GM12878 (cell line): Measurements from ENCODE around the gene AGBL3. TPM values are rescaled to one million over a fixed set of nuclear protein-coding genes. Genes with fewer than 3 reads are reported as not detected.

Source experiments
- ATAC-seq: fragments of 200-7000 bp; cut with Tn5 transposase; 3 replicates; pipeline ENCODE4 v1.9.1; 2020; ENCODE audit warnings: mild to moderate bottlenecking, moderate library complexity
- BruUV-seq: library from RNA; stranded (reverse); fragments of 400-500 nt; replicated peaks from 2 replicates; lab custom pipeline; 2021; lab: Mats Ljungman, UMichigan
- CTCF ChIA-PET: fragments of 300-600 bp; sonication (Branson Sonifier 250); formaldehyde crosslinking; extraction: SDS; loops from one replicate; lab custom pipeline; 2021; ENCODE audit warnings: inconsistent platforms; lab: Yijun Ruan, JAX
- POLR2A ChIA-PET: fragments of 350-600 bp; formaldehyde crosslinking; extraction: SDS; loops from one replicate; lab custom pipeline; 2021; ENCODE audit warnings: inconsistent platforms; lab: Charles Lee
- RAD21 ChIA-PET: fragments of 300-600 bp; sonication (Branson Sonifier 250); formaldehyde crosslinking; loops from one replicate; lab custom pipeline; 2023; ENCODE audit warnings: antibody characterized with exemption; ENCODE audit not compliant: unreplicated experiment; lab: Charles Lee
- SMC1A ChIA-PET: fragments of 300-600 bp; sonication (Branson Sonifier 250); formaldehyde crosslinking; loops from one replicate; lab custom pipeline; 2023; ENCODE audit not compliant: unreplicated experiment, uncharacterized antibody; lab: Charles Lee
- DNase-seq: peaks from one replicate; pipeline ENCODE4 v3.0.0-alpha.2; 2011; ENCODE audit warnings: low read depth, low spot score
- FAIRE-seq: peaks from 3 replicates; lab custom pipeline; 2011; peaks lifted over from hg19 to GRCh38; lab: Jason Lieb, UNC
- H2AFZ ChIP-seq: 2 replicates; pipeline ENCODE4 v1.6.0; 2011; ENCODE audit warnings: low read depth, low read length, control low read depth; ENCODE audit not compliant: control insufficient read depth
- H3K27ac ChIP-seq: 2 replicates; pipeline ENCODE4 v1.5.1; 2011; ENCODE audit warnings: control low read depth; ENCODE audit not compliant: control insufficient read depth, insufficient read depth
- H3K27me3 ChIP-seq, 2 experiments: replicated peaks in 1 of 2; 2 replicates each; pipeline versions ENCODE4 v1.6.0 to v1.6.1; 2011; ENCODE audit warnings: low read length in 1 of 2; ENCODE audit not compliant: control insufficient read depth in 2 of 2, insufficient read depth in 2 of 2
- H3K36me3 ChIP-seq, 2 experiments: 2 replicates each; pipeline ENCODE4 v1.5.1; 2011; ENCODE audit warnings: low read length in 1 of 2; ENCODE audit not compliant: control insufficient read depth in 2 of 2, insufficient read depth in 2 of 2
- H3K4me1 ChIP-seq: 2 replicates; pipeline ENCODE4 v1.6.1; 2011; ENCODE audit warnings: mild to moderate bottlenecking, low read length, moderate library complexity, mixed read lengths; ENCODE audit not compliant: control insufficient read depth, insufficient read depth
- H3K4me2 ChIP-seq: 2 replicates; pipeline ENCODE4 v1.6.0; 2011; ENCODE audit warnings: control low read depth; ENCODE audit not compliant: control insufficient read depth, insufficient read depth
- H3K4me3 ChIP-seq: fragments of 200-600 bp; sonication (generic); 2 replicates; pipeline ENCODE4 v1.5.1; 2016
- H3K79me2 ChIP-seq: 2 replicates; pipeline ENCODE4 v1.6.0; 2011; ENCODE audit warnings: low read length; ENCODE audit not compliant: control insufficient read depth, insufficient read depth
- H3K9ac ChIP-seq: 2 replicates; pipeline ENCODE4 v1.8.0; 2011; ENCODE audit warnings: low read length, control low read depth, mixed read lengths; ENCODE audit not compliant: control insufficient read depth, insufficient read depth
- H3K9me3 ChIP-seq: replicated peaks from 3 replicates; pipeline ENCODE4 v1.5.1; 2011; ENCODE audit warnings: mild to moderate bottlenecking, low read length; ENCODE audit not compliant: control insufficient read depth, insufficient read depth
- H4K20me1 ChIP-seq: 2 replicates; pipeline ENCODE4 v1.6.0; 2011; ENCODE audit not compliant: control insufficient read depth, insufficient read depth
- BACH1 ChIP-seq: fragments of 450-650 bp; IDR thresholded peaks from 2 replicates; pipeline ENCODE4 v1.6.1; 2017; ENCODE audit warnings: mild to moderate bottlenecking, borderline replicate concordance
- CBFB ChIP-seq: IDR thresholded peaks from 2 replicates; pipeline ENCODE4 v1.6.1; 2016; ENCODE audit warnings: antibody characterized with exemption, low read depth
- CBX5 ChIP-seq: sonication (generic); IDR thresholded peaks from 2 replicates; pipeline ENCODE4 v1.6.1; 2016; ENCODE audit warnings: low read depth, moderate library complexity, mild to moderate bottlenecking, inconsistent platforms
- CEBPB ChIP-seq, 2 experiments: fragments of 150-350 bp in 1 of 2; IDR thresholded peaks; 2 replicates each; pipeline ENCODE4 v1.6.1; 2012 to 2014; ENCODE audit warnings: low read depth in 2 of 2, low read length in 2 of 2, borderline replicate concordance in 1 of 2, inconsistent platforms in 1 of 2
- DPF2 ChIP-seq: fragments of 450-650 bp; IDR thresholded peaks from 2 replicates; pipeline ENCODE4 v1.6.1; 2017; ENCODE audit warnings: mild to moderate bottlenecking
- IKZF1 ChIP-seq: fragments of 450-650 bp; conservative IDR thresholded peaks from 2 replicates; pipeline ENCODE4 v1.6.1; 2017; ENCODE audit warnings: antibody characterized with exemption, mild to moderate bottlenecking
- MEF2B ChIP-seq: fragments of 450-650 bp; IDR thresholded peaks from 2 replicates; pipeline ENCODE4 v1.6.1; 2018; ENCODE audit warnings: mild to moderate bottlenecking, moderate library complexity; ENCODE audit not compliant: partially characterized antibody, poor library complexity, severe bottlenecking
- MTA2 ChIP-seq: fragments of 450-650 bp; IDR thresholded peaks from 2 replicates; pipeline ENCODE4 v1.6.1; 2016; ENCODE audit warnings: low read depth, mild to moderate bottlenecking, moderate library complexity
- NR2F1 ChIP-seq: fragments of 450-650 bp; conservative IDR thresholded peaks from 2 replicates; pipeline ENCODE4 v1.6.1; 2017; ENCODE audit warnings: mild to moderate bottlenecking
- SIN3A ChIP-seq: IDR thresholded peaks from 2 replicates; pipeline ENCODE4 v1.6.1; 2012; ENCODE audit warnings: low read depth, low read length, improper control_type of control experiment
- TBL1XR1 ChIP-seq: IDR thresholded peaks from 2 replicates; pipeline ENCODE4 v1.6.1; 2012; ENCODE audit warnings: low read depth, low read length, improper control_type of control experiment
- ZSCAN29 ChIP-seq: fragments of 450-650 bp; IDR thresholded peaks from 2 replicates; pipeline ENCODE4 v1.6.1; 2017; ENCODE audit warnings: mild to moderate bottlenecking, moderate library complexity
- WGBS: methylation state at CpG from one replicate; pipeline ENCODE4 v1.1.6; 2016; ENCODE audit warnings: low lambda C conversion rate; ENCODE audit not compliant: insufficient replicate concordance, insufficient coverage; ENCODE audit errors: missing lambda C conversion rate; 5-methylcytosine and 5-hydroxymethylcytosine counted together
- in situ Hi-C: fragments of 300-500 bp; cut with MboI; formaldehyde crosslinking; loops from 9 replicates; pipeline ENCODE4 v1.14.3; 2018; ENCODE audit warnings: mixed read lengths
- intact Hi-C: fragments of 100-400 bp; cut with micrococcal nuclease; formaldehyde crosslinking; loops from one replicate; pipeline ENCODE4 v1.14.2; 2022; ENCODE audit not compliant: unreplicated experiment
- polyA plus RNA-seq, 11 experiments: library from polyadenylated mRNA; depleted of rRNA in 4 of 11; unstranded in 6 of 11; stranded (reverse) in 5 of 11; fragments of >200 nt; fragmentation: Nextera tagmentation in 4 of 11; fragmentation: Illumina TruSeq in 1 of 11; extraction: Ambion mirVana in 4 of 11; extraction: Trizol in 1 of 11; gene quantifications; 1 replicate in 1 of 11; 2 replicates in 10 of 11; pipeline versions ENCODE4 v1.2.1 to v1.2.3, GENCODE V29; 2011 to 2016; ENCODE audit warnings: inconsistent platforms in 2 of 11, missing spikeins in 2 of 11, low read depth in 1 of 11
- total RNA-seq, 4 experiments: library from RNA; depleted of rRNA in 3 of 4; stranded (reverse); fragments of >200 nt in 3 of 4; fragmentation: Illumina TruSeq in 1 of 4; extraction: Trizol in 1 of 4; gene quantifications; 2 replicates each; pipeline versions ENCODE4 v1.2.1 to v1.2.3, GENCODE V29; 2013 to 2021
- TF ChIP-seq, protein P1 (sequence below): fragments of 450-650 bp; IDR thresholded peaks from 2 replicates; pipeline ENCODE4 v1.6.1; 2017; ENCODE audit warnings: mild to moderate bottlenecking, moderate library complexity
- TF ChIP-seq, protein P2 (sequence below): fragments of 450-650 bp; conservative IDR thresholded peaks from 2 replicates; pipeline ENCODE4 v1.6.1; 2017; ENCODE audit warnings: mild to moderate bottlenecking, moderate library complexity
- TF ChIP-seq, protein P3 (sequence below): IDR thresholded peaks from 2 replicates; pipeline ENCODE4 v1.6.1; 2011; ENCODE audit warnings: borderline replicate concordance, low read depth, mild to moderate bottlenecking, moderate library complexity, low read length; ENCODE audit not compliant: insufficient read depth, poor library complexity, severe bottlenecking

Gene AGBL3
- total and polyA plus RNA-seq, 10 of the 15 experiments (the other 5 are each of a cell fraction or from before 2014, with no cell fraction given): 0.82 to 12.4 (median 3.7) TPM

DNA sequence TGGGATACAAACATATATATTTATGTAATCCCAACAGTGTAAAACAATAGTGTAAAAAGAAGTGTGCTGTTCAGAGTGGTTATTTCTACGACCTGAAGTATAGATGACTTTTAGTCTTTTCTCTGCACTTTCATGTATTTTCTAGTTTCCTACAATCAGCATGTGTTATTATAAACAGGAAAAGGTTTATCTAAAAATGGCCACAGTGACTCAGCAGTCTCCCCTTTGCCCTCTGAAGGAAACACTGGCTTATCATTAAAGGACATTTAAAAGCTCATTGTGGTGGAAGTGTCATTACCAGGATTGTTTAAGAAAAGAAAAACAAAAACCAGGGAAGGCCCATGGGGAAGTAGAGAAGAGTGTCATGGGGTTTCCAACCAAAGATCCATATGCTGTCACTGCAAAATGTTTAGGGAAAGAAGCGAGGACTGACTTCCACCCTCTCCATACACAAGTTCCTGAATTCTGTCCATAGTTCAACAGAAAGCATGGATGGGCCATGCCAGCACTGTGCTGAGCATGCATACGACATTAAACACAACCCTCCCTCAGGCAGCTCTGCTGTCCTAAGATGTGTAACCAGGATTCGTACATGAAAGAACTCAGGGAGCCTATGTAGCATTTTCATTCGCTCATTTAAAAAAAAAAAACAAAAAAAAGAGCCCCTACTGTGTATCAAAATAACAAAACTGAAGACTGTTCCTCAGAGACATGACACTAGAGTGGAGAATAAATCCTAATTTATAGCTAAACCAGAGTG lies 174.0 kb downstream of the AGBL3 start:
- in situ Hi-C loops: loop anchor here (10.0 kb wide), 1 partner anchor 515 kb away; the partner anchor contains the start of gene BPGM
- Histone ChIP-seq H3K4me1 (peaks cover 32% of the 10 kb centered on the region), H3K79me2 (peaks cover 37% of the 10 kb centered on the region), H2AFZ (peak overlapping the region; percentile 32; the same call in 1 of the 2 replicates), H3K9ac (peak overlapping the region; percentile 64), H3K27ac (peak overlapping the region; percentile 84), H3K27me3 (no peaks in the 10 kb centered on the region), H3K36me3 (peaks cover 18 to 24% of the 10 kb centered on the region in 2 experiments; a peak in 3 of 4 replicates), H3K9me3 (peaks cover 32% of the 10 kb centered on the region), H3K4me2 (peak overlapping the region; percentile 64), H3K4me3 (no peak overlapping the region; the same call in 1 of the 2 replicates), H4K20me1 (no peaks in the 10 kb centered on the region)
- no peak for DNase-seq
- intact Hi-C loops: no loop called here
- SMC1A ChIA-PET: interaction anchor here (0.6 to 7.0 kb wide), 16 partner anchors 10 to 513 kb away, joined by 3 to 108 read pairs (median 4); partner anchors contain the start of genes AGBL3, CYREN and TMEM140
- POLR2A ChIA-PET: interaction anchor here (0.7 to 15.9 kb wide), 8 partner anchors 10 to 173 kb away, joined by 3 to 169 read pairs (median 6); partner anchors contain the start of genes AGBL3, CYREN and TMEM140
- CTCF ChIA-PET: interaction anchor here (0.5 to 4.4 kb wide), 16 partner anchors 9 to 702 kb away, joined by 3 to 28 read pairs (median 4); partner anchors contain the start of genes AGBL3 and TMEM140
- RAD21 ChIA-PET: interaction anchor here (0.7 to 9.0 kb wide), 16 partner anchors 9 to 524 kb away, joined by 3 to 84 read pairs (median 4); partner anchors contain the start of genes AGBL3, CYREN and TMEM140
- peak; percentile 59 for ATAC-seq
- no TSS peak for BruUV-seq
- 21% methylated on average over 5 of the region's 5 CpGs for WGBS
- peak; percentile 54 for FAIRE-seq
- TF ChIP-seq ZSCAN29: no peak
- TF ChIP-seq CBX5: no peak
- peak; percentile 53 for TF ChIP-seq IKZF1
- TF ChIP-seq MEF2B: peak; percentile 67
- TF ChIP-seq CBFB: no peak
- TF ChIP-seq, protein P1, sequence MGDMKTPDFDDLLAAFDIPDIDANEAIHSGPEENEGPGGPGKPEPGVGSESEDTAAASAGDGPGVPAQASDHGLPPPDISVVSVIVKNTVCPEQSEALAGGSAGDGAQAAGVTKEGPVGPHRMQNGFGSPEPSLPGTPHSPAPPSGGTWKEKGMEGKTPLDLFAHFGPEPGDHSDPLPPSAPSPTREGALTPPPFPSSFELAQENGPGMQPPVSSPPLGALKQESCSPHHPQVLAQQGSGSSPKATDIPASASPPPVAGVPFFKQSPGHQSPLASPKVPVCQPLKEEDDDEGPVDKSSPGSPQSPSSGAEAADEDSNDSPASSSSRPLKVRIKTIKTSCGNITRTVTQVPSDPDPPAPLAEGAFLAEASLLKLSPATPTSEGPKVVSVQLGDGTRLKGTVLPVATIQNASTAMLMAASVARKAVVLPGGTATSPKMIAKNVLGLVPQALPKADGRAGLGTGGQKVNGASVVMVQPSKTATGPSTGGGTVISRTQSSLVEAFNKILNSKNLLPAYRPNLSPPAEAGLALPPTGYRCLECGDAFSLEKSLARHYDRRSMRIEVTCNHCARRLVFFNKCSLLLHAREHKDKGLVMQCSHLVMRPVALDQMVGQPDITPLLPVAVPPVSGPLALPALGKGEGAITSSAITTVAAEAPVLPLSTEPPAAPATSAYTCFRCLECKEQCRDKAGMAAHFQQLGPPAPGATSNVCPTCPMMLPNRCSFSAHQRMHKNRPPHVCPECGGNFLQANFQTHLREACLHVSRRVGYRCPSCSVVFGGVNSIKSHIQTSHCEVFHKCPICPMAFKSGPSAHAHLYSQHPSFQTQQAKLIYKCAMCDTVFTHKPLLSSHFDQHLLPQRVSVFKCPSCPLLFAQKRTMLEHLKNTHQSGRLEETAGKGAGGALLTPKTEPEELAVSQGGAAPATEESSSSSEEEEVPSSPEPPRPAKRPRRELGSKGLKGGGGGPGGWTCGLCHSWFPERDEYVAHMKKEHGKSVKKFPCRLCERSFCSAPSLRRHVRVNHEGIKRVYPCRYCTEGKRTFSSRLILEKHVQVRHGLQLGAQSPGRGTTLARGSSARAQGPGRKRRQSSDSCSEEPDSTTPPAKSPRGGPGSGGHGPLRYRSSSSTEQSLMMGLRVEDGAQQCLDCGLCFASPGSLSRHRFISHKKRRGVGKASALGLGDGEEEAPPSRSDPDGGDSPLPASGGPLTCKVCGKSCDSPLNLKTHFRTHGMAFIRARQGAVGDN: peak; percentile 59; the same call in 1 of the 2 replicates
- TF ChIP-seq, protein P2, sequence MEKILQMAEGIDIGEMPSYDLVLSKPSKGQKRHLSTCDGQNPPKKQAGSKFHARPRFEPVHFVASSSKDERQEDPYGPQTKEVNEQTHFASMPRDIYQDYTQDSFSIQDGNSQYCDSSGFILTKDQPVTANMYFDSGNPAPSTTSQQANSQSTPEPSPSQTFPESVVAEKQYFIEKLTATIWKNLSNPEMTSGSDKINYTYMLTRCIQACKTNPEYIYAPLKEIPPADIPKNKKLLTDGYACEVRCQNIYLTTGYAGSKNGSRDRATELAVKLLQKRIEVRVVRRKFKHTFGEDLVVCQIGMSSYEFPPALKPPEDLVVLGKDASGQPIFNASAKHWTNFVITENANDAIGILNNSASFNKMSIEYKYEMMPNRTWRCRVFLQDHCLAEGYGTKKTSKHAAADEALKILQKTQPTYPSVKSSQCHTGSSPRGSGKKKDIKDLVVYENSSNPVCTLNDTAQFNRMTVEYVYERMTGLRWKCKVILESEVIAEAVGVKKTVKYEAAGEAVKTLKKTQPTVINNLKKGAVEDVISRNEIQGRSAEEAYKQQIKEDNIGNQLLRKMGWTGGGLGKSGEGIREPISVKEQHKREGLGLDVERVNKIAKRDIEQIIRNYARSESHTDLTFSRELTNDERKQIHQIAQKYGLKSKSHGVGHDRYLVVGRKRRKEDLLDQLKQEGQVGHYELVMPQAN: 0 out of 2 replicates have a peak, but pooled peaks have one; percentile 51
- TF ChIP-seq NR2F1: peak; percentile 85
- TF ChIP-seq MTA2: peak; percentile 38; the same call in 1 of the 2 replicates
- TF ChIP-seq CEBPB (IDR thresholded peaks at IDR 0.05; ENCODE audit: borderline replicate concordance in 1 of 2, low read depth in 2 of 2, low read length in 2 of 2): no peak
- no peak for TF ChIP-seq SIN3A
- TF ChIP-seq TBL1XR1: 0 out of 2 replicates have a peak, but pooled peaks have one; percentile 17
- TF ChIP-seq BACH1: peak; percentile 93; the same call in 1 of the 2 replicates
- TF ChIP-seq DPF2: 0 out of 2 replicates have a peak, but pooled peaks have one; percentile 18
- TF ChIP-seq, protein P3, sequence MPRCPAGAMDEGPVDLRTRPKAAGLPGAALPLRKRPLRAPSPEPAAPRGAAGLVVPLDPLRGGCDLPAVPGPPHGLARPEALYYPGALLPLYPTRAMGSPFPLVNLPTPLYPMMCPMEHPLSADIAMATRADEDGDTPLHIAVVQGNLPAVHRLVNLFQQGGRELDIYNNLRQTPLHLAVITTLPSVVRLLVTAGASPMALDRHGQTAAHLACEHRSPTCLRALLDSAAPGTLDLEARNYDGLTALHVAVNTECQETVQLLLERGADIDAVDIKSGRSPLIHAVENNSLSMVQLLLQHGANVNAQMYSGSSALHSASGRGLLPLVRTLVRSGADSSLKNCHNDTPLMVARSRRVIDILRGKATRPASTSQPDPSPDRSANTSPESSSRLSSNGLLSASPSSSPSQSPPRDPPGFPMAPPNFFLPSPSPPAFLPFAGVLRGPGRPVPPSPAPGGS: no peak
